Endothelial cell of umbilical vein (primary cell): ENCODE results near the gene EFCAB10.

Source experiments
- CTCF ChIP-seq, 2 donors: IDR thresholded peaks; 1 replicate in 1 of 2; 2 replicates in 1 of 2; pipeline ENCODE4 v1.5.1; 2011; ENCODE audit warnings: low read length in 2 of 2, mild to moderate bottlenecking in 2 of 2, moderate library complexity in 2 of 2, control low read depth in 1 of 2, inconsistent platforms in 1 of 2, low read depth in 1 of 2; ENCODE audit not compliant: insufficient read depth in 1 of 2; ENCODE audit errors: extremely low read depth in 1 of 2
- EZH2 ChIP-seq: IDR thresholded peaks from 2 replicates; pipeline ENCODE4 v1.6.1; 2012; ENCODE audit warnings: borderline replicate concordance, low read depth, mild to moderate bottlenecking, moderate library complexity, low read length, inconsistent platforms; ENCODE audit not compliant: severe bottlenecking
- JUN ChIP-seq: IDR thresholded peaks from 2 replicates; pipeline ENCODE4 v1.6.1; 2011; ENCODE audit warnings: borderline replicate concordance, low read depth; ENCODE audit not compliant: insufficient read length, insufficient read depth
- MAX ChIP-seq: IDR thresholded peaks from 2 replicates; pipeline ENCODE4 v1.6.1; 2011; ENCODE audit not compliant: insufficient read depth, insufficient read length
- MYC ChIP-seq: IDR thresholded peaks from one replicate; pipeline ENCODE4 v1.6.1; 2011; ENCODE audit warnings: mild to moderate bottlenecking, low read depth, low read length
- POLR2A ChIP-seq: IDR thresholded peaks from 2 replicates; pipeline ENCODE4 v1.6.1; 2012; ENCODE audit warnings: low read depth, mild to moderate bottlenecking, control low read depth, low read length
- POLR2AphosphoS5 ChIP-seq: IDR thresholded peaks from 2 replicates; pipeline ENCODE4 v1.6.1; 2012; ENCODE audit warnings: low read depth, mild to moderate bottlenecking, control low read depth, low read length, moderate library complexity; ENCODE audit not compliant: insufficient read depth

GRCh38 chr7:105580022-105580740 lies 1.1 kb downstream of the EFCAB10 start:
- no peak for TF ChIP-seq MYC
- no peak for TF ChIP-seq POLR2A
- no peak for TF ChIP-seq JUN
- peak in 1 of 2 donors; percentile 1 for TF ChIP-seq CTCF (IDR thresholded peaks at IDR 0.05; ENCODE audit: extremely low read depth in 1 of 2, insufficient read depth in 1 of 2, low read depth in 1 of 2, low read length in 2 of 2)
- TF ChIP-seq POLR2AphosphoS5: no peak
- TF ChIP-seq MAX: no peak
- no peak for TF ChIP-seq EZH2
